Measurements from ENCODE around the gene SNED1.

Gene SNED1

DNA sequence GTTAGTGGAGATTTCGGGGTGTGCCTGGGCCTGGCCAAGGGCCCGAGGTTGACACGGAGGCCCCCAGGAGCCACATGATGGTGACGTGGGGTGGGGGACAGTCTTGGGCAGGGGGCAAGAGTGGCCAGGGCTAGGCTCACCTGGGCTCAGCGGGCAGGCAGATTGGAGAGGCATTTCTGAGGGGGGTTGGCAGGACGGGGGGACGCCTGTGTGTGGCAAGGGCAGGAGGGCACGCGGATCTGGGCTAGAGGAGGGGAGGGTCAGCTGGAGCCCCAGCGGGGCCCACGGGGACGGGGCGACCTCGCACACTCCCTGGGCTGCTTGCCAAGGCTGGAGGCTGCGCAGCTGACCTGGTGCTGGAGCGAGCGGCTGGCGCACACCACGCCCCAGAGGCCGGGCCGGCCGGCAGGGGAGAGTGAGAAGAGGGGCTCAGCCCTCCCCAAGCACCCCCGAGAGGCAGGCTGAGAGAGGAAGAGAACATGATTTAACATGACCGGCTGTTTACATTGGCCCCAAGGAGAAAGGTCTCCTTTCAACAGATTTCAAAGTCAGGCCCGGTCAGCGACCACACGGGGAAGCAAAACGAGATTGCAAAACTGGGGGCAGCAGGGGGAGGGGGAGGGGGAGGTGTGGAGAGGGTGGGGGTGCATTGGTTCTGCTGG, 38.0 kb upstream of the SNED1 start:
- FAIRE-seq = no peak

DNA sequence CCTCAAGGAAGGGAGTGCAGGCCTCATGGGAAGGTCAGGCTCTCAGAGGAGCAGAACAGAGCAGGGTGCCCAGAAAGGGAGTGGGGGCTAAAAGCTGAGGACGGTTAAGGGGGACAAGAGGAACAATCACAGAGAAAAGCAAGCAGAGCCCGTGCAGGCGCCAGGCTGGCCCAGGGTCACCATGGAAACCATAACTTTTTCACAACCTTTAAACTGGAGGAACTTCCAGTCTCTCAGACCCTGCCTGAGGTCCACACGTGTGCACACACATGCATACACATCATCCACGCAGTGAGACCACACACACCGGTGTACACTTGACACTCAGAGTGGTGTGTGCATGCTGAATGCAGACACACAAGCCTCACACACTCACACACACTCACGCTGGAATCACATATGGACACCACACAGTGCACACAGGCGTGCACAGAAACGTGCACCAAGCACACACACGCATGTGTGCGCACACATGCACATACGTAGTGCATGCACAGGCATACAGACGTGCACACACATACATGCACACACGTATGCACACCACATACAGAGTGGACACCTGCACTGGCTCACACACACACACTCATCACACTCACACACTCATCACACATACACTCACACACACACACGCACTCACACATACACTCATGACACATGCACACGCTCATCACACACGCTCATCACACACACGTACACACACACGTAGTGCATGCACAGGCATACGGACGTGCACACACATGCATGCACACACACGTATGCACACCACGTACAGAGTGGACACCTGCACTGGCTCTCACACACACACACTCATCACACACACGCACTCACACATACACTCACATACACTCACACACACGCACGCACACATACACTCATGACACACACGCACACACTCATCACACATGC, 37.2 kb upstream of the SNED1 start:
- no peak for FAIRE-seq

DNA sequence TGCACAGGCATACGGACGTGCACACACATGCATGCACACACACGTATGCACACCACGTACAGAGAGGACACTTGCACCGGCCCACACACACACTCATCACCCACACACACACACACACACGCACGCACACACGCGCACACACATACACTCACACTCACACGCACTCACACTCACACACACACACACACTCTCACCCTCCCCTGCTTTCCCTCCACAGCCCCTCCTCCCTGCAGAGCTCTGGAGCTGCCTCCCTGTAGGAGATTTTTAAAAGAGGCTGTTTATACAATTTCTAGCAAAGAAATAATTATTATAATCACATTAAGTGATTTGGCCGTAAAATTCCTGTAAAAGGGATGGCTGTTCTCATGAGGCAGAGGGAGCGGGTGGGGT, 36.5 kb upstream of the SNED1 start:
- FAIRE-seq = no peak

DNA sequence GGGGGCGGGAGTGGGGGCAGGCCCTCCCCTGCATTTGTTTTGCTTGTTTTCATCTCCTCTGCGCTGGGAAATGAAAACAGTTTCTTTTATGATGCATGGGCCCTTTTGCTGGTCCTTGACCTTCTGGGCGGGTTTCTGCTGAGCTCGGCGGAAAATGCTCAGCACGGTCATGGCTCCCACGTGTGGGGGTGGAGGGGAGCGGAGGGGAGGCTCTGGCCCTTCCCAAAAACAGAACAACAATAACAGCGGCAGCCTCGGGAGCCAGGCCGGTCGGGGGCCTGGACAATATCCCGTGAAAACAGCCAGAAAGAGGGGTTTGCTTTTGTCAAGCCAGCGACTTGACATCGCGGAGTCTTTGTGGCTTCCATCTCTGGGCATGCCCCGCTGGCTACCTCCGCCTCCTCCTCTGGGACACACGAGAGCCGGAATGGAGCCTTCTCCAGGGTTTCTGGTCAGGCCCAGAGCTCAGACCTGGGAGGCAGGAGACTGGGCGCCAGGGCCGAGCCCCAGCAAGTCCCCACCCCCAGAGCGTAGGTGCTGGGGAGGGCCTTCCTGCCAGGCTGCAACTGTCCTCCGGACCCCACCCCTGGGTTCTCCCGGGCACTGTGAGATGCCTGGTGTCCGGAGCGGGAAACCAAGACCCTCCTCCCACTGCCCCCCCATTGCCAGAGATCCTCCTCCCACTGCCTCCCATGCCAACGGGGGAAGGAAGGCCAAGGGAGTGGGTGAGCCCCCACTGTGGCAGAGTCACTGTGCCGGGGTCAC, 35.9 kb upstream of the SNED1 start:
- no peak for FAIRE-seq

DNA sequence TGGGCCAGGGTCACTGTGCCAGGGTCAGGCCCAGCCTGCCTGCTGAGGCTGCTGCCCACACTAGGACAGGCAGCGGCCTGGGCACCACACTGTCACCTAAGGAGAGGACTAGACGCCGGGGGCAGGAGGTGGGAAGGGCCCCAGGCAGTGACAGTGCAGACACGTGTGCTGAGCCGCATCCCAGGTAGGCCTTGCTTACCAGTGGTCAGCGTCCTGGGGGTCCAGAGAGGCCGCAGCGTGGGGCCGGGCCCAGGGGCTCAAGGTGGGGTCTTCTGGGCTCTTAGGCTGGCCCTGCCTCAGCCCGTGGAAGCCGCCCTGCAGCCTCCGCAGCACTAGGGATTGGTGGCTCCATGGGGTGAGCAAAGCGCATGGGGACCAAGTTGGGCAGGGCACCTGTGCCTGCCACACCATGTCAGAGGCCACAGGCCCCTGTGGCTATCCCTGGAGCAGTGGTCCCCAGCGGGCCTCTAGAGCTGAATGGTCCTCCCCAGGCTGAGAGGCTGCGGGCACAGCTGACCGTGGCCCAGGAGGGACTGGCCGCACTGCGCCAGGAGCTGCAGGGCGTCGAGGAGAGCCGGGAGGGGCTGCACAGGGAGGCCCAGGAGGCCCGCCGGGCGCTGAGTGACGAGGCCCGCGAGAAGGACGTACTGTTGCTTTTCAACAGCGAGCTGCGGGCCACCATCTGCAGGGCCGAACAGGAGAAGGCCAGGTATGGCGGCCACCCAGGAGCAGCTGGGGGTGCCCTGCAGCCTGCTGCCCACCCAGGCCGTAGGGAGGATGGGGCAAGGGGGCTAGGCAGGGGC, 35.2 kb upstream of the SNED1 start:
- FAIRE-seq = no peak

DNA sequence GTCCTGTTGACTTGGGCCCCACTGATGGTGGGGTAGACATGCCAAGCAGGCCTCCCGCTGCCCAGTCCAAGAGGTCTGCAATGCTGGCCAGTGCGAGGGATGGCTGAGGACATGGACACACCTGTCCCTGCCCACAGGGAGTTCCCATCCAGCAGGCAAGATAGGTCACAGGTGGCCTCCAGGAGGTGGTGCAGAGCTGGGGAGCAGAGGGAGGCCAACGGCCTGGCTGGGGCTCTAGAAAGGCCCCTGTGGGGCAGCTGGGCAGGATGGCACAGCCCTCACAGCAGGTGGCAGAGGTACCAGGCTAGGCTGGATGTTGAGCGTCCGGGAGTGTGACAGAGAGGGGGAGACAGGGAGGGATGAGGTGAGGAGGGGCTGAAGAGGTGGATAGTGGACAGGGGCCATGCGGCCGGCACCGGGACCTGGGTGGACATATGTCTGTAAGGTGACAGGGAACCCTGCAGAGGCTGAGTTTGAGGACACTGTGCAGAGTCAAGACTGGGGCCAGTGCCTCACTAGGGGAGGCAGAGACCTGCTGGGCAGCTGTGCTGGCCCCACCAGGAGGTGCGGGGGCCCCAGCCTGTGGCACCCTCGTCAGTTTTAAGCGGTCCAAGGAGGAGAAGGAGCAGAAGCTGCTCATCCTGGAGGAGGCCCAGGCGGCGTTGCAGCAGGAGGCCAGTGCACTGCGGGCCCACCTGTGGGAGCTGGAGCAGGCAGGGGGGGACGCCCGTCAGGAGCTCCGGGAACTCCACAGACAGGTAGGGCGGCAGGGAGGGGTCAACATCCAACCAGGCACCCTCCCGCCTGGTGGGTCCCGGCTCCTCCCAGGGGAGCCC, 34.3 kb upstream of the SNED1 start:
- no peak for FAIRE-seq

DNA sequence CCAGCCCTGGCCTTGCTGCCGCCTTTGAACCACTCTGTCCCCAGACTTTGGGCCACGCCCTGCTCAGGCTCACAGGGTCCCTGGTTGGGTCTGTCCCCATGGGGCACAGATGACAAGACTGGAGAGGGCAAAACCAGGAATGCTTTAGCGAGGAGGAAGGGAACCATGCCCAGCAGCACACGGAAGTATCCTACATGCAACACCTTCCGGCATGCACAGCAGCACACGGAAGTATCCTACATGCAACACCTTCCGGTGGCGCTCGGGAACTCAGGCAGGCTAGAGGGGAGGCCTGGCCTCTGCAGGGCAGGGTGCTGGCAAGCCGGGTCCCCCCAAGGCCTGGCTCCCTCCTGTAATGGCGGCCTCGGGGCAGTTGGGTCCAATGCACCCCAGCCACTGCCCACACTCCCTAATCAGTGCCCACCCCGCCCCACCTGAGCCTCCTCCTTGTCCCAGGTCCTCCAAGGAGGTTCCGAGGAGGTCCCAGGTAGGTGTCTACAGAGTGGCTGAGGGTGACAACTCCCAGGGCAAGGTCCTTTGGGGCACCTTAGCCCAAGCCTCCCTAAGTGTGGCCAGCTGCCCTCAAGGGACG, 33.6 kb upstream of the SNED1 start:
- no peak for FAIRE-seq

DNA sequence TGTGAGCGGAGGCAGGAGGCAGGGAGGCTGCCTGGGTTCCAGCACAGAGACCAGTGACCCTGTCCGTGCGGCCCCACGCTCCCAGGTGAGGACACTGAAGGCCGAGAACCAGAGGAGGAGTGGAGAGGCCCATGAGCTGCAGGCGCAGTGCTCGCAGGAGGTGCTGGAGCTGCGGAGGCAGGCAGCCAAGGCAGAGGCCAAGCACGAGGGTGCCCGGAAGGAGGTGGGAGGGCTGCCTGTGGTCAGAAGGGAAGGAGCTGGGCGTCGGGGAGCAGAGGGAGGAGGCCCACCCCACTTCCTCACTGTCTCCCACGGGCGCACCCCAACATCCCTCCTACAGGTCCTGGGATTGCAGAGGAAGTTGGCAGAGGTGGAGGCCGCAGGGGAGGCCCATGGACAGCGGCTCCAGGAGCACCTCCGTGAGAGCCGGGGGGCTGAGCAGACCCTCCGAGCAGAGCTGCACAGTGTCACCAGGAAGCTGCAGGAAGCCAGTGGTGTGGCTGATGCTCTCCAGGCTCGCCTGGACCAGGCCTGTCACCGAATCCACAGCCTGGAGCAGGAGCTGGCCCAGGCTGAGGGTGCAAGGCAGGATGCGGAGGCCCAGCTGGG, 33.0 kb upstream of the SNED1 start:
- FAIRE-seq = no peak

DNA sequence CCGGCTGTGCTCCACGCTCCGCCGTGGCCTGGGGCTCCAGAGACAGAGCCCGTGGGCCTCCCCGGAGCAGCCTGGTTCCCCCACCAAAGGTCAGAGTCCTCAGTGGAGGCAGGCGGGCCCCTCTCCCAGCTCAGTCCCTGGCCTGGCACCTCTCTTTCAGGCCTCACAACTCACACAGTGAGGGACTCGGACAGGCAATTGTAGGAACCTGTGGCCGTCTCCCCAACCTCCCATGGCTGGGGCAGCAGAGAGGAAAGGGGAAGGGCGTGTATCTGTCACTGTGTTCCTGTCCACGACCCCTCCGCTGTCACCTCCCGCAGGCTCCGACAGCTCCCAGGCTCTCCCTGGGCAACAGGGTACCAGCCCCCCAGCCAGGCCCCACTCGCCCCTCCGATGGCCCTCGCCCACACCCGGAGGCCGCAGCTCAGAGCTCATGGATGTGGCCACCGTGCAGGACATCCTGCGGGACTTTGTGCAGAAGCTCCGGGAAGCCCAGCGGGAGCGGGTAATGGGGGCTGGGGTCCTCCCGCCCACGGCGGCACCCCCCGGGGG, 32.4 kb upstream of the SNED1 start:
- no peak for FAIRE-seq

DNA sequence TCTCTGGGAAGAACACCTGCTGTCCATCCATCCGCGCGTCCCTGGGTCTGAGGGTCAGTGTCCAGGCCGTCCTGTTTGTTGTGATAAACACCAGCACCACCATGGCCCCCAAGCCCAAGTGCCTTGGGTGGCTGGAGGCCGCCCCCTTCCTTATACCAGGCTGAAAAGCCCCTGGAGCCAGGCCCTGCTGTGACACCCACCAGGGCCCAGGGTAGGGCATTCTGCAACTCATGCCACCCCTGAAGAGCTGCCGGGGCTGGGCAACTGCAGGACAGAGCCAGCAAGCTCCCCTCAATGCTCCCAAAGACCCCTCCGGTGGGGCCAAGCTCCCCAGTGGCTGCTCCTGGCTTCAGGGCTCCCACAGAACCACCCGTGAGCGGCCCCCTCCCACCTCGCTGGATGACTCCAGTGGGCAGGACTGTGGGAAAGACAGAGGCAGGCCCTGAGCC, 31.9 kb upstream of the SNED1 start:
- no peak for FAIRE-seq

DNA sequence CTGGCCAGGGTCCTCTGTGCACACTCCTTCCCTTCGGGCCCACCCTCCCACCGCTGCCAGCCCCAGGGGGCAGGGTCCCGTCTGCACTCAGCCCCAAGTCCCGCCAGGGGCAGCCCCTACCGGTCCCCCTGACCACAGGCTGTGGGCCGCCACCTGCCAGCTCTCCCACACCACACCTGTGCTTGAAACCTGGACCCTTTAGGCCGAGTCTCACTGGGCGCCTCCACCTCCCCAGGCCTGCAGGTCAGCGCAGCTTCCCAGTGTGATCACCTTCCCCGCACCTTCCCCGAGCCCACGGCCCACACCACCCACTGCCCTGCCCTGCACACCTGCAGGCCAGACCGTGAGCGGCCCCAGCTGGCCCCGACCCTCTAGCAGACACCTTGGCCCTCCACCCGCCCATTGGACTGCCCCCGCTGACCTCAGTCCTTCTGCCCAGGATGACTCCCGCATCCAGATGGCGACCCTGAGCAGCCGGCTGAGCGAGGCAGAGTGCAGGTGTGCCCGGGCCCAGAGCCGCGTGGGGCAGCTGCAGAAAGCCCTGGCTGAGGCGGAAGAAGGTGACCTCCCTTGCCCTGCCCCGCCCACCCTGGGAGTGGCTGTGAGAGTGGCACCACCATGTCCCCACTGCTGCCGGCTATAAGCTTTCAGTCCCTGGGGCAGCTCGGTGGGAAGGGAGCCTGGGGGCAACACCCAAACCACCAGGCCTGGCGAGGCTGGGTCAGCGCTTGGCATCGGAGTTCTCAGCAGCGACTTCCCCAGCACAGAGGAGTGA, 31.3 kb upstream of the SNED1 start:
- FAIRE-seq = no peak

DNA sequence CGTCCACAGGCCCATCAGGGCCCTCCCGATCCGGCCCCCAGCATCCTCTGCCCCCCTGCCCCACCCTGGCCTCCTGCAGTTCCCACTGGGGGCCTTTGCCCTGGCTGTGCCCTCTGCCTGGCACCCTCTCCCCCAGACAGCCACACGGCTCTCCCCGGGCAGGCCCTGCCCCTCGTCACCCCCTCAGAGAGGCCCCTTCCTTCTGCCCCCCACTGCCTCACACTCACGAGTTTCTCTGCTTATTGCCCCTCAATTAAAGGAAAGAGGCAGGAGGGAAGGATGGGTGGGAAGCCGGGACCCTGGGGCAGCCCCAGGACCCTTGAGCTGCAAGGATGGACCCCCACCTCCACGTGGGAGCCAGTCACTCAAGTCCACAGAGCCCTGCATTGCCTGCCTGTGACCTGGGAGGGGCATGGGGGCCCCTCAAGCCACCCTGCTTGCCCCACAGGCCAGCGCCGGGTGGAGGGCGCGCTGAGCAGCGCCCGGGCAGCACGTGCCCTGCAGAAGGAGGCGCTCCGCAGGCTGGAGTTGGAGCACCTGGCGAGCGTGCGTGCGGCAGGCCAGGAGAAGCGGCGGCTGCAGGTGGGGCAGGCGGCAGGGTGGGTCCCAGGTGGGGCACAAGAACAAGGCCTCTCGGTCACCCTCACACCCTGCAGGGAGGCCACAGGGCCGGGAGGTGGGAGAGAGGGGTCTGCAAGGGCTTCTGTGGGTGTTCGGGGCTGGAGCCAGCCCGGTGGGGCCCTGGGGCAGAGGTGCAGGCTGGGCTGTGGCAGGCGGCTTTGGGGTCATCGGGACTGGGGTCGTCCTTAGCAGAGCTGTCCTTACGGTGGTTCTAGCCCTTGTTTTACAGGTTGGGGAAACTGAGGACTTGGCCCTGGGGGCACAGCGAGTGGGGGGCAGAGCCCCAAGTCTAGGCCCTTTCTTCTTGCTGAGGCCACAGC, 30.5 kb upstream of the SNED1 start:
- FAIRE-seq = no peak

DNA sequence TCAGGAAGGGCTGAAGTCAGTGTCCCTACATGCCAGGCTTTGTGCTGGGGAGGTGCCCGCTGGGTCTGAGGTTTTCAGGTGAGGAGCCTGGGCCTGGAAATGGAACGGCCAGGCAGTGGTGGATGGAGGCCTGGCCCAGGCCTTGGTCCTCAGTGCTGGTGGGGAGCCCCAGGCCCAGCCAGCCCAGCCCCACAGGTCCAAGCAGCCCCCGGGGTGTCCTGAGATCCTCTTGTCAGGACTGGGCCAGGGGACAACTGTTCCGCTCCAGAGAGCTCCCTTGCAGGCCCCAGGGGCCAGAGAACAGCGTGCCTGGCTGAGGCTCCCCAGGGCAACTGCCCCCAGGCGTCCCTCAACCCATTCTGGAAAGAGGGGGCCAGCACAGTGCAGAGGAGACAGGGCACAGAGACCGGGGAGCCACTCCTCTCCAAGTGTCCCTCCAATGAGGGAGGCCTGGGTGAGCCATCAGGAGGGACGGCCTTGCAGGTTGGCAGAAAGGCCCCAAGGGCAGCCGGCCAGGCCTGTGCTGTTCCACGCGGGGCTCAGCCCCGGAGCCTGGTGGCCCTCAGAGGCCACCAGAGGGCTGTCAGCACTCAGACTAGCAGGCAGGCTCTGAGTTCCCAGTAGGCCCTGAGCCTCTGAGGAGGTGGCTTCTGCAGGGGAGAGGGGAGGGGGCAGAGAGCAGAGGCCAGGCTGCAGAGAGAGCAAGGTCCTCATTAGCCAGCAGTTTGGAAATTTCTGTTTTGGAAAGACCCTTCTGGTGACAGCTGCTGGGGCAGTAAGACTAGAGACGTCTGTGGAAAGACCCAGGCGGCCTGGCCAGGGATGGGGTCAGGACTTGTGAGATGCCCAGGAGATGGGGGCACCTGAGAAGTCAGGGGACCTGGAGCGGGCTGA, 29.4 kb upstream of the SNED1 start:
- no peak for FAIRE-seq

DNA sequence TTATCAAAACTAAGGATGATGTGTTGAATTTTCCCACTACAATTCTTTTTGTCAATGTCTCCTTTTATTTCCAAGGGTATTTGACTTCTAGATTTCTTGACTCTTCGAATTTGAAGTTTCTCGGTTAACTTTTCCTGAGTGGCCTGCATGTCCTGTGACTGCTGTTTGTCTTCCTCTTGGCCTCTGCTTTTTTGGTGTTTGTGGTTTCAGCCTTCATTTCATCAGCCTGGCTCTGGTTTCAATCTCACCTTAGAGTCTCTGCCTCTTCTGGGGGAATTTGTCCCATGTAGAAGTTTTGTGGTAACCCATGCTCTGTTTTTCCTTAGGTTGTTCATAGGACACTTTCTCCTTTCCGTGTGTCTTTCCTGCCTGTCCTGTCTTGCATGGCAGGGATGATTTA, 28.3 kb upstream of the SNED1 start:
- FAIRE-seq = no peak

DNA sequence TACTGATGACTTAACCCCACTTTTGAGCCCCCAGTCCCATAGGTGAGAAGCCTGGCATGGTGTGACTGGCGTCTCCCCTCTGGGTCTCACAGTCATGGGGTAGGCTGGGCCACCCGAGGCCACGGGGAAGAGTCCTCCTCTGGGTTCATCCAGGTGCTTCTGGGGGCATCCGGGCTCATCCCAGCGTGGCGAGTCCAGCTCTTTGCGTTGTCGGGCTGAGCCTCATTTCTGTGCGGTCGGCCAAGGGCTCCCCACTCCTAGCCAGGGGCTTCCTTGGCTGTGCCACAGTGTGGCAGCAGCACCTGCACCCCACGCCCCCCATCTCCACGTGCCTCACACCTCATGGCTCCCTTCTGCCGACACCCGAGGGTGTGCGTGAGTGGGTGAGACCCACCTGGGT, 27.6 kb upstream of the SNED1 start:
- FAIRE-seq = no peak

DNA sequence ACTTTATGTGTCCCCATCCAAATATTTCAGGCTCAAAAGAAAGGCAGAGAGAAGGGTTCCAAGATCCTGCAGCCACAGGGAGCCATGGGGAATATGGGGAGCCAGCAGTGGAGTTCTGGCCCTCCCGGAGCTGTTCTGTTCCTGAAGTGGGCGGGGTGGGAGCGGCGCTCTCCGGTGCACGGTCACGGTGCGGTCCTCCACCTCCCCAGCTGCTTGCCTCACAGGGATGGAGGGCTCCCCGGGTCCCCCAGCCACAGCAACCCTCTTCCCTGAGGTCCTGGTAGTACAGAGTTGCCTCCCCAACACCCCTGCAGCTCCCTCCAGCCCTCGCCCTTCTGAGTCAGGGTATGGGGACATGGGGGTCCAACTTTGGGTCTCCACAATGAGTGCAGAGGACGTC, 26.2 kb upstream of the SNED1 start:
- no peak for FAIRE-seq

Data from TTC549 (cell line).